Measurements from ENCODE around the gene VPS25. TPM values are rescaled to one million over a fixed set of nuclear protein-coding genes. Genes with fewer than 3 reads are reported as not detected.

The VPS25 gene
- total RNA-seq, 2 experiments from 2014 or later, result 90.4 to 91.7 TPM

Other genes with a start within 250 kb of the VPS25 start
- gene NAGLU, start 237.2 kb upstream of the VPS25 start, total RNA-seq, result 10 to 100 TPM; 10.6 to 13.6 TPM
- gene HSD17B1, start 220.5 kb upstream of the VPS25 start, total RNA-seq, result under 1 TPM; 0.25 to 0.26 TPM
- 100 to 1,000 TPM; 111 TPM for gene COASY, start 211.3 kb upstream of the VPS25 start, total RNA-seq
- gene MLX, start 206.3 kb upstream of the VPS25 start, total RNA-seq, result 10 to 100 TPM; 57.3 to 57.5 TPM
- 10 to 100 TPM; 32.5 to 36.2 TPM for gene PSMC3IP, start 195.7 kb upstream of the VPS25 start, total RNA-seq
- 10 to 100 TPM; 18.3 to 22.7 TPM for gene RETREG3, start 164.1 kb upstream of the VPS25 start, total RNA-seq
- 10 to 100 TPM; 93.1 to 95.4 TPM for gene TUBG1, start 163.8 kb upstream of the VPS25 start, total RNA-seq
- gene TUBG2, start 114.2 kb upstream of the VPS25 start, total RNA-seq, result 1 to 10 TPM; 7.1 to 7.8 TPM
- under 1 TPM; 0.85 to 0.90 TPM for gene PLEKHH3, start 96.5 kb upstream of the VPS25 start, total RNA-seq
- under 1 TPM; 0.12 to 0.25 TPM for gene CCR10, start 91.6 kb upstream of the VPS25 start, total RNA-seq
- under 1 TPM; 0.68 to 0.70 TPM for gene CNTNAP1, start 90.9 kb upstream of the VPS25 start, total RNA-seq
- gene EZH1, start 28.4 kb upstream of the VPS25 start, total RNA-seq, result 10 to 100 TPM; 14.4 to 17.5 TPM
- gene RAMP2, start 12.2 kb upstream of the VPS25 start, total RNA-seq, result not detected
- gene WNK4, start 7.2 kb downstream of the VPS25 start, total RNA-seq, result under 1 TPM; 0.25 to 0.26 TPM
- gene COA3, start 25.3 kb downstream of the VPS25 start, total RNA-seq, result 10 to 100 TPM; 42.0 to 42.2 TPM
- not detected for gene CNTD1, start 25.4 kb downstream of the VPS25 start, total RNA-seq
- gene BECN1, start 50.8 kb downstream of the VPS25 start, total RNA-seq, result 10 to 100 TPM; 87.5 to 88.3 TPM
- 100 to 1,000 TPM; 227 to 235 TPM for gene PSME3, start 59.9 kb downstream of the VPS25 start, total RNA-seq
- 1 to 10 TPM; 1.9 to 2.6 TPM for gene AOC2, start 71.1 kb downstream of the VPS25 start, total RNA-seq
- 1 to 10 TPM; 1.2 to 1.5 TPM for gene AOC3, start 77.8 kb downstream of the VPS25 start, total RNA-seq
- gene G6PC1, start 127.3 kb downstream of the VPS25 start, total RNA-seq, result not detected
- 10 to 100 TPM; 80.2 to 87.4 TPM for gene AARSD1, start 191.0 kb downstream of the VPS25 start, total RNA-seq
- gene PTGES3L, start 206.6 kb downstream of the VPS25 start, total RNA-seq, result 1 to 10 TPM in 1 of 2 experiments, under 1 TPM in 1; 0.95 to 1.8 TPM
- 10 to 100 TPM in 1 of 2 experiments, 1 to 10 TPM in 1; 9.6 to 10.2 TPM for gene RUNDC1, start 207.1 kb downstream of the VPS25 start, total RNA-seq
- gene RPL27, start 225.0 kb downstream of the VPS25 start, total RNA-seq, result 1,000 to 10,000 TPM; 1,508 to 1,555 TPM
- 10 to 100 TPM; 43.8 to 49.5 TPM for gene IFI35, start 233.3 kb downstream of the VPS25 start, total RNA-seq
- gene VAT1, start 248.9 kb downstream of the VPS25 start, total RNA-seq, result 10 to 100 TPM; 20.8 to 23.0 TPM